ENCODE data around the gene FHOD3. TPM values are rescaled to one million over a fixed set of nuclear protein-coding genes. Genes with fewer than 3 reads are reported as not detected.

The FHOD3 gene
- total and polyA plus RNA-seq, 2 of the 13 experiments (the other 11 are each of a cell fraction or from before 2014, with no cell fraction given): 0.07 TPM; not detected in 1

GRCh38 chr18:36406805-36407204 lies 109.3 kb downstream of the FHOD3 start:
- FAIRE-seq (no peak), DNase-seq (ENCODE audit: low spot score) (no peak), ATAC-seq (no peak)
- Histone ChIP-seq H3K9me3 (ENCODE audit: low read length) (no peaks in the 10 kb centered on the region), H3K27ac (ENCODE audit: extremely low read length, insufficient read depth, low read length) (no peak overlapping the region), H3K4me1 (ENCODE audit: insufficient read depth, low read length) (no peaks in the 10 kb centered on the region), H3K36me3 (replicated peaks in 1 of 2; ENCODE audit: control insufficient read depth in 1 of 2, insufficient read depth in 2 of 2, low read length in 2 of 2) (no peaks in the 10 kb centered on the region), H4K20me1 (ENCODE audit: insufficient read depth, low read length) (no peaks in the 10 kb centered on the region), H3K27me3 (ENCODE audit: control insufficient read depth in 1 of 2, insufficient read depth in 2 of 2, low read length in 2 of 2) (no peaks in the 10 kb centered on the region), H3K79me2 (ENCODE audit: insufficient read depth, low read length) (no peaks in the 10 kb centered on the region), H3K4me3 (replicated peaks in 1 of 3; ENCODE audit: insufficient read depth in 1 of 3, low read depth in 2 of 3, low read length in 3 of 3) (no peak overlapping the region), H3K9ac (ENCODE audit: insufficient read depth, low read depth, low read length) (no peak overlapping the region), H3K4me2 (ENCODE audit: low read depth, low read length) (no peak overlapping the region), H2AFZ (ENCODE audit: low read length) (no peak overlapping the region)
- intact Hi-C loops (cut with micrococcal nuclease; ENCODE audit: unreplicated experiment) (no loop called here), in situ Hi-C loops (cut with HindIII; ENCODE audit: extremely low pct_ligation_motif_present, low pct_unique_long_range_greater_than_20kb) (no loop called here)
- ChIA-PET CTCF (ENCODE audit: low intra/inter-chr PET ratio, low total read pairs) (no interaction called here), POLR2A (no interaction called here)
- TF ChIP-seq ZNF160 (CRISPR knock-in tag; IDR thresholded peaks at IDR 0.05) (no peak), MIER2 (CRISPR knock-in tag; IDR thresholded peaks at IDR 0.05) (no peak), HOXA3 (CRISPR knock-in tag; IDR thresholded peaks at IDR 0.05) (no peak), SKI (IDR thresholded peaks at IDR 0.05; ENCODE audit: partially characterized antibody) (no peak), GATA4 (IDR thresholded peaks at IDR 0.05; ENCODE audit: borderline replicate concordance, low read depth) (no peak), ZKSCAN5 (CRISPR knock-in tag; IDR thresholded peaks at IDR 0.05) (no peak), TFDP2 (CRISPR knock-in tag; IDR thresholded peaks at IDR 0.05) (no peak), ZNF234 (CRISPR knock-in tag; conservative IDR thresholded peaks at IDR 0.05) (no peak), GPN1 (CRISPR knock-in tag; IDR thresholded peaks at IDR 0.05; ENCODE audit: borderline replicate concordance) (no peak), HOXA9 (CRISPR knock-in tag; IDR thresholded peaks at IDR 0.05; ENCODE audit: borderline replicate concordance) (no peak), ZNF383 (CRISPR knock-in tag; IDR thresholded peaks at IDR 0.05; ENCODE audit: borderline replicate concordance) (no peak)
- WGBS (ENCODE audit: low lambda C conversion rate): 27% methylated on average over 3 of the region's 5 CpGs
- no TSS peak for BruUV-seq (replicated peaks)

Data from HepG2 (cell line).